ENCODE measurements around the gene PXDN.

Gene PXDN

DNA sequence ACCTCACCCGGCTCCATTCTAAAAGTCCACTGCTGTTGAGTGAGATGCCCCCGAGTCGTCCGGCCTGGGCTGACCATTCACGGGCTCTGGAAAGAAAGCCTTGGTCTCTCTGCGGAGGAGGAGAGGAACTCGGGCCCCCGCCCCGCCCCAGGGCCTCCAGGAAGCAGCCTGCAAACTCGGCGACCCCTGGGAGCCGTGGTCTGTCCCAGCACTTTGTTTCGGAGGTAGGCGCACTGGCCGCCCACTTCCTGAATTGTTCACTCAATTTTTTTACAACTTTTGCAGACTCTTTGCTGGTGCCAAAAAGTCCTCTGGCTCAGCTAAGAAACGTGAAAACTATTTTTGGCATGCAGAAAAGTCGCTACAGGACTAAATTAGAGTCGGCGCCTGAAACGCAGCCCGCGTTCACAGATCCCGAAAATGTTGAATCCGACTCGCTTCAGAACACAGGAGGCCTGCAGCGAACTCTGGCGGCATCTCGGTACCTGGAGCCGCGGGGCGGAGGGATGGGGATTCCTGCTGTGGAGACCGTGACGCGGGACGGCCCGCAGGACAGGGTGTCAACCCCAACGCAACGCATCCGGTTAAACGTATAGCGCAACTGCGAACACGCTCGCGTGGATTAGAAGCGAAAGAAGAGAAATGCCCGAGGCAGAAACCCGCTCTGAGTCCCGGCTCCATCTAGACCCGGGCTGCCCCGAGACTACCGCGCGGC lies 1.5 kb downstream of the PXDN start:
- Histone ChIP-seq H3K27ac (no peak overlapping the region), H3K4me3 (IDR thresholded peaks at IDR 0.05; ENCODE audit: insufficient read depth, low read depth, low read length) (no peak overlapping the region), H4K20me1 (ENCODE audit: insufficient read depth) (no peaks in the 10 kb centered on the region), H3K79me2 (ENCODE audit: insufficient read depth, low read depth) (no peaks in the 10 kb centered on the region), H3K9ac (no peak overlapping the region), H3K27me3 (ENCODE audit: insufficient read depth, low read depth) (no peaks in the 10 kb centered on the region), H3K4me2 (no peak overlapping the region), H3K4me1 (ENCODE audit: low read depth, poor library complexity, severe bottlenecking) (no peaks in the 10 kb centered on the region), H3K36me3 (ENCODE audit: insufficient read depth) (no peaks in the 10 kb centered on the region), H2AFZ (ENCODE audit: low read depth) (no peak overlapping the region)
- TF ChIP-seq, protein P1, sequence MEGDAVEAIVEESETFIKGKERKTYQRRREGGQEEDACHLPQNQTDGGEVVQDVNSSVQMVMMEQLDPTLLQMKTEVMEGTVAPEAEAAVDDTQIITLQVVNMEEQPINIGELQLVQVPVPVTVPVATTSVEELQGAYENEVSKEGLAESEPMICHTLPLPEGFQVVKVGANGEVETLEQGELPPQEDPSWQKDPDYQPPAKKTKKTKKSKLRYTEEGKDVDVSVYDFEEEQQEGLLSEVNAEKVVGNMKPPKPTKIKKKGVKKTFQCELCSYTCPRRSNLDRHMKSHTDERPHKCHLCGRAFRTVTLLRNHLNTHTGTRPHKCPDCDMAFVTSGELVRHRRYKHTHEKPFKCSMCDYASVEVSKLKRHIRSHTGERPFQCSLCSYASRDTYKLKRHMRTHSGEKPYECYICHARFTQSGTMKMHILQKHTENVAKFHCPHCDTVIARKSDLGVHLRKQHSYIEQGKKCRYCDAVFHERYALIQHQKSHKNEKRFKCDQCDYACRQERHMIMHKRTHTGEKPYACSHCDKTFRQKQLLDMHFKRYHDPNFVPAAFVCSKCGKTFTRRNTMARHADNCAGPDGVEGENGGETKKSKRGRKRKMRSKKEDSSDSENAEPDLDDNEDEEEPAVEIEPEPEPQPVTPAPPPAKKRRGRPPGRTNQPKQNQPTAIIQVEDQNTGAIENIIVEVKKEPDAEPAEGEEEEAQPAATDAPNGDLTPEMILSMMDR (conservative IDR thresholded peaks at IDR 0.05; ENCODE audit: low read depth, low read length), result no peak

DNA sequence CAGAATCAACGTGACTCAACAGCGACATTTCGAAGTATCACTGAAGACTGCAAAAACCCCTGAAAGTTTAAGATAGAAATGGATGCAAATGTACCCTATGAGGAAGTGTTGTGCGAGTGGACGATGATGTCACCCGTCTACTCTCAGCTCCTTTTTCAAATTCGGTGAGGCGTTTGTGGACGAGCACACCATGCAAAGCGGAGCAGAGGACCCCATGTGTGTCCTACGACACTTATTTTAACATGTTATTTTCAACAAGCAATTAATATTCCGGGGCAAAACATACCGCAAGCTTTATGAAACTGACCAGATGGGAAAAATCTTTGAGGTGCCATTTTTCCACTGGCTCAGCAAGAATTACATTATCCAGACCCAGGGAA lies 2.0 kb downstream of the PXDN start:
- Histone ChIP-seq H3K27me3 (ENCODE audit: insufficient read depth, low read depth) (no peaks in the 10 kb centered on the region), H3K27ac (no peak overlapping the region), H3K36me3 (ENCODE audit: insufficient read depth) (no peaks in the 10 kb centered on the region), H3K79me2 (ENCODE audit: insufficient read depth, low read depth) (no peaks in the 10 kb centered on the region), H2AFZ (ENCODE audit: low read depth) (no peak overlapping the region), H3K4me1 (ENCODE audit: low read depth, poor library complexity, severe bottlenecking) (no peaks in the 10 kb centered on the region), H3K4me3 (IDR thresholded peaks at IDR 0.05; ENCODE audit: insufficient read depth, low read depth, low read length) (no peak overlapping the region), H3K4me2 (no peak overlapping the region), H3K9ac (no peak overlapping the region), H4K20me1 (ENCODE audit: insufficient read depth) (no peaks in the 10 kb centered on the region)
- TF ChIP-seq, protein P1 (conservative IDR thresholded peaks at IDR 0.05; ENCODE audit: low read depth, low read length), result no peak

DNA sequence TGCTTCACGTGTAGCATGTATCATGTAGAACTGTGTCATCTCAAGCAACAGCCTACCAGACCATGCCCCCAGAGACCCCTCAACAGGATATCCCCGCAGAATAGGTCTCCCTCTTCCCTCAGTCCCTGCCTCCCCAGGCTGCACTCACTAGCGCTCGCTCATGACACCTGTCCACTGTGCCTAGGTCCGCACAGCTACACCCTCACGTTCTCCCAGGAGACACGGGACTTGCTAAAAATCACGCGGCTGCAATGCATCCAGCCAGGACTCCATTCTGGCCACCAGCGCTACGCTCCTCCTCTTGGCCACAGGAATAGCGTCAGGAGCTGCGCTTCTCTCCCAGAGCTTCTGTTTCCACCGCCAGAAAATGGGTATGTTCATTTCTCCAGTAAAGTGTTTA lies 2.5 kb downstream of the PXDN start:
- TF ChIP-seq, protein P1 (conservative IDR thresholded peaks at IDR 0.05; ENCODE audit: low read depth, low read length), result no peak
- H2AFZ ChIP-seq (ENCODE audit: low read depth), result no peak overlapping the region
- no peak overlapping the region for H3K9ac ChIP-seq
- H3K4me1 ChIP-seq (ENCODE audit: low read depth, poor library complexity, severe bottlenecking), result no peaks in the 10 kb centered on the region
- H3K79me2 ChIP-seq (ENCODE audit: insufficient read depth, low read depth), result no peaks in the 10 kb centered on the region
- no peak overlapping the region for H3K4me2 ChIP-seq
- H3K36me3 ChIP-seq (ENCODE audit: insufficient read depth), result no peaks in the 10 kb centered on the region
- no peaks in the 10 kb centered on the region for H3K27me3 ChIP-seq (ENCODE audit: insufficient read depth, low read depth)
- no peak overlapping the region for H3K27ac ChIP-seq
- no peak overlapping the region for H3K4me3 ChIP-seq (IDR thresholded peaks at IDR 0.05; ENCODE audit: insufficient read depth, low read depth, low read length)
- H4K20me1 ChIP-seq (ENCODE audit: insufficient read depth), result no peaks in the 10 kb centered on the region

GRCh38 chr2:1740716-1741589 lies 3.4 kb downstream of the PXDN start:
- H3K4me2 ChIP-seq, result no peak overlapping the region
- no peaks in the 10 kb centered on the region for H3K79me2 ChIP-seq (ENCODE audit: insufficient read depth, low read depth)
- no peak overlapping the region for H3K27ac ChIP-seq
- H3K9ac ChIP-seq, result no peak overlapping the region
- H4K20me1 ChIP-seq (ENCODE audit: insufficient read depth), result no peaks in the 10 kb centered on the region
- TF ChIP-seq, protein P1 (conservative IDR thresholded peaks at IDR 0.05; ENCODE audit: low read depth, low read length), result no peak
- no peak overlapping the region for H3K4me3 ChIP-seq (IDR thresholded peaks at IDR 0.05; ENCODE audit: insufficient read depth, low read depth, low read length)
- no peaks in the 10 kb centered on the region for H3K27me3 ChIP-seq (ENCODE audit: insufficient read depth, low read depth)
- no peaks in the 10 kb centered on the region for H3K4me1 ChIP-seq (ENCODE audit: low read depth, poor library complexity, severe bottlenecking)
- no peaks in the 10 kb centered on the region for H3K36me3 ChIP-seq (ENCODE audit: insufficient read depth)
- H2AFZ ChIP-seq (ENCODE audit: low read depth), result no peak overlapping the region
